ENCODE data around the gene MRI1.
A peak's percentile ranks its signal among the peaks of the same experiment; 100 is the strongest.

The MRI1 gene

GRCh38 chr19:13808856-13809255 lies 44.5 kb downstream of the MRI1 start:
- TF ChIP-seq TEAD4 (IDR thresholded peaks at IDR 0.05) (no peak), EGR1 (IDR thresholded peaks at IDR 0.05) (no peak), TAF1 (IDR thresholded peaks at IDR 0.05; ENCODE audit: low read depth) (no peak)

DNA sequence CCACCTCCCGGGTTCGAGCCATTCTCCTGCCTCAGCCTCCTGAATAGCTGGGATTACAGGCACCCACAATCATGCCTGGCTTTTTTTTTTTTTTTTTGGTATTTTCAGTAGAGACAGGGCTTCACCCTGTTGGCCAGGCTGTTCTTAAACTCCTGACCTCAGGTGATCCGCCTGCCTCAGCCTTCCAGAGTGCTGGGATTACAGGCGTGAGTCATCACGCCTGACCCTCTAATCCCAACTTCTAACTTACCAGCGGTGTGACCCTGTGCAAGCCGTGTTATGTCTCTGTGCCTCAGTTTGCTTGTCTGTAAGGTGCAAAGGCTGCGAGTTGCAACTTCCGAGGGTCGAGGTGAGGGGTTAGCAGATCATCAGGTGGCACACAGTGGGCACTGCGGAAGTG lies 48.2 kb downstream of the MRI1 start:
- TF ChIP-seq EP300 (IDR thresholded peaks at IDR 0.05; ENCODE audit: borderline replicate concordance) (no peak), RAD21 (IDR thresholded peaks at IDR 0.05; ENCODE audit: low read depth) (no peak), ZBTB7A (IDR thresholded peaks at IDR 0.05; ENCODE audit: low read depth) (no peak), NFIC (IDR thresholded peaks at IDR 0.05) (no peak), MAX (IDR thresholded peaks at IDR 0.05) (no peak), TAF1 (IDR thresholded peaks at IDR 0.05; ENCODE audit: low read depth) (no peak), CREB1 (IDR thresholded peaks at IDR 0.05; ENCODE audit: low read depth) (no peak), REST (IDR thresholded peaks at IDR 0.05; ENCODE audit: low read depth) (no peak), TCF12 (IDR thresholded peaks at IDR 0.05; ENCODE audit: low read depth) (no peak), YY1 (IDR thresholded peaks at IDR 0.05; ENCODE audit: low read depth) (no peak), USF1 (IDR thresholded peaks at IDR 0.05) (no peak)

- TF ChIP-seq NFIC (IDR thresholded peaks at IDR 0.05) = no peak
Observed at GRCh38 chr19:13813147-13813546, 48.8 kb downstream of the MRI1 start.

- TF ChIP-seq FOXM1 (IDR thresholded peaks at IDR 0.05; ENCODE audit: borderline replicate concordance, low read depth) = no peak
- TF ChIP-seq REST (IDR thresholded peaks at IDR 0.05; ENCODE audit: low read depth) = no peak
- no peak for TF ChIP-seq RAD21 (IDR thresholded peaks at IDR 0.05; ENCODE audit: low read depth)
- TF ChIP-seq USF1 (IDR thresholded peaks at IDR 0.05) = no peak
- TF ChIP-seq EGR1 (IDR thresholded peaks at IDR 0.05) = no peak
- TF ChIP-seq TCF12 (IDR thresholded peaks at IDR 0.05; ENCODE audit: low read depth) = no peak
- TF ChIP-seq CEBPB (IDR thresholded peaks at IDR 0.05) = no peak
- TF ChIP-seq NFIC (IDR thresholded peaks at IDR 0.05) = no peak
- no peak for TF ChIP-seq TAF1 (IDR thresholded peaks at IDR 0.05; ENCODE audit: low read depth)
- no peak for TF ChIP-seq CREB1 (IDR thresholded peaks at IDR 0.05; ENCODE audit: low read depth)
- no peak for TF ChIP-seq MAX (IDR thresholded peaks at IDR 0.05)
- TF ChIP-seq ZBTB7A (IDR thresholded peaks at IDR 0.05; ENCODE audit: low read depth) = no peak
- no peak for TF ChIP-seq YY1 (IDR thresholded peaks at IDR 0.05; ENCODE audit: low read depth)
- TF ChIP-seq TEAD4 (IDR thresholded peaks at IDR 0.05) = no peak
- no peak for TF ChIP-seq EP300 (IDR thresholded peaks at IDR 0.05; ENCODE audit: borderline replicate concordance)
Observed at GRCh38 chr19:13814550-13814949, 50.2 kb downstream of the MRI1 start.

GRCh38 chr19:13817018-13817614 lies 52.8 kb downstream of the MRI1 start:
- TF ChIP-seq REST (IDR thresholded peaks at IDR 0.05; ENCODE audit: low read depth) = no peak
- TF ChIP-seq ZBTB7A (IDR thresholded peaks at IDR 0.05; ENCODE audit: low read depth) = peak; percentile 57; the same call in 1 of the 2 replicates

Measured in Ishikawa (cell line).